ENCODE results near the gene TENT4B. TPM values are rescaled to one million over a fixed set of nuclear protein-coding genes. Genes with fewer than 3 reads are reported as not detected.

The TENT4B gene
- total RNA-seq, 1 donor from 2014 or later = 9.6 TPM

DNA sequence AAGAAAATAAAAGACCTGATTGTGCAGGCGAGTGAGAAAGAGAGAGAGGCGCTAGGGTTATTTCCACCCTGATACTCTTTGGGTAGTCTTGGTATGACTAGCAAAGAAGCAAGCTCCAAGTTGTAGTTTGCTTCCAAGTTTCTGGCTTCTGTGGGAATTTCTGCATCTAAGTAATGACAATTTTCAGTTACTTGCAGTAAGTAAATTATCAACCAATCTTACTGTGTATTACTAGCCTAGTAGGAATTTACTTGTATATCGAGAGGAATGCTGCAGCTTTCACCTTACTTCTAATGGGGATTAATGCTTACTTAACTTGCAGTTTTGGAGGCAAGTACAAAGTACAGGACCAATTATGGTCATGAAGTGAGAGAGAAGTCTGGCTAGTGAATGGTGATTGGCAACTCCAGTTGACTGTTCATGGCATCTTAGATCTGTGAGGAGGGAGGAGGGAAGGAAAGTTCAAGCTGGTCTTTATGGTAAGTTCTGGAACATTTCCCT is 31.9 kb downstream of the TENT4B start:
- DNase-seq (ENCODE audit: extremely low spot score, unreplicated experiment) = no peak
- peak overlapping the region; percentile 42 for H3K27ac Mint-ChIP-seq (ENCODE audit: unreplicated experiment)
- TF ChIP-seq, protein P1, sequence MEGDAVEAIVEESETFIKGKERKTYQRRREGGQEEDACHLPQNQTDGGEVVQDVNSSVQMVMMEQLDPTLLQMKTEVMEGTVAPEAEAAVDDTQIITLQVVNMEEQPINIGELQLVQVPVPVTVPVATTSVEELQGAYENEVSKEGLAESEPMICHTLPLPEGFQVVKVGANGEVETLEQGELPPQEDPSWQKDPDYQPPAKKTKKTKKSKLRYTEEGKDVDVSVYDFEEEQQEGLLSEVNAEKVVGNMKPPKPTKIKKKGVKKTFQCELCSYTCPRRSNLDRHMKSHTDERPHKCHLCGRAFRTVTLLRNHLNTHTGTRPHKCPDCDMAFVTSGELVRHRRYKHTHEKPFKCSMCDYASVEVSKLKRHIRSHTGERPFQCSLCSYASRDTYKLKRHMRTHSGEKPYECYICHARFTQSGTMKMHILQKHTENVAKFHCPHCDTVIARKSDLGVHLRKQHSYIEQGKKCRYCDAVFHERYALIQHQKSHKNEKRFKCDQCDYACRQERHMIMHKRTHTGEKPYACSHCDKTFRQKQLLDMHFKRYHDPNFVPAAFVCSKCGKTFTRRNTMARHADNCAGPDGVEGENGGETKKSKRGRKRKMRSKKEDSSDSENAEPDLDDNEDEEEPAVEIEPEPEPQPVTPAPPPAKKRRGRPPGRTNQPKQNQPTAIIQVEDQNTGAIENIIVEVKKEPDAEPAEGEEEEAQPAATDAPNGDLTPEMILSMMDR (IDR thresholded peaks at IDR 0.05) = no peak
- H3K4me3 Mint-ChIP-seq (ENCODE audit: unreplicated experiment) = no peak overlapping the region
- no peaks in the 10 kb centered on the region for H3K27me3 Mint-ChIP-seq (ENCODE audit: unreplicated experiment)
- H3K4me1 Mint-ChIP-seq (ENCODE audit: unreplicated experiment) = peaks cover 33% of the 10 kb centered on the region
- H3K9me3 Mint-ChIP-seq (ENCODE audit: unreplicated experiment) = no peaks in the 10 kb centered on the region
- H3K36me3 Mint-ChIP-seq (ENCODE audit: unreplicated experiment) = no peaks in the 10 kb centered on the region

DNA sequence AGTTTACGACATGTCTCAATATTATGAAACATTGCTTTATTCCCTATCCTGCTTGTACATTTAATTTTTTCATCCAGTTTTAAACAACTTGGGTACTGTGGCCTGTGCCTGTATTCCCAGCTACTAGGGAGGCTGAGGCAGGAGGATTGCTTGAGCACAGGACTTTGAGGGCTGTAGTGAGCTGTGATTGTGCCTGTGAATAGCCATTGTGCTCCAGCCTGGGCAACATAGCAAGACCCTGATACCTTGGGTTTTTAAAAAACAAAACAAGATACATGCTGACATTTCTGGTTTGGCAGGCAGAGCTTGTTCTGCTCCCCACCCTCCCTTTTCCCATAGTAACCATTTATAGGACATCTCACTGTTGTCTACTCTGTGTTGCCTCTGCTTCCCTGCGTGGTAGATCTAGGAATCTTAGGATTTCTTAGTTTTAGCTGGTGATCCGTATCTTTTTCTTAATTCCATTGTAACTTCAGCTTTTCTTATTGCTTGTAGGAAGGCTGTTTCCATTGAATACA is 35.6 kb downstream of the TENT4B start:
- H3K27ac Mint-ChIP-seq (ENCODE audit: unreplicated experiment) = no peak overlapping the region
- no peaks in the 10 kb centered on the region for H3K9me3 Mint-ChIP-seq (ENCODE audit: unreplicated experiment)
- no peak for DNase-seq (ENCODE audit: extremely low spot score, unreplicated experiment)
- H3K27me3 Mint-ChIP-seq (ENCODE audit: unreplicated experiment) = no peaks in the 10 kb centered on the region
- peaks cover 2% of the 10 kb centered on the region for H3K36me3 Mint-ChIP-seq (ENCODE audit: unreplicated experiment)
- no peak overlapping the region for H3K4me3 Mint-ChIP-seq (ENCODE audit: unreplicated experiment)
- H3K4me1 Mint-ChIP-seq (ENCODE audit: unreplicated experiment) = peaks cover 30% of the 10 kb centered on the region
- TF ChIP-seq, protein P1 (IDR thresholded peaks at IDR 0.05) = no peak

- no peaks in the 10 kb centered on the region for H3K9me3 Mint-ChIP-seq (ENCODE audit: unreplicated experiment)
- TF ChIP-seq, protein P1 (IDR thresholded peaks at IDR 0.05) = no peak
- no peak for DNase-seq (ENCODE audit: extremely low spot score, unreplicated experiment)
- no peaks in the 10 kb centered on the region for H3K27me3 Mint-ChIP-seq (ENCODE audit: unreplicated experiment)
- H3K4me1 Mint-ChIP-seq (ENCODE audit: unreplicated experiment) = peaks cover 27% of the 10 kb centered on the region
- no peak overlapping the region for H3K27ac Mint-ChIP-seq (ENCODE audit: unreplicated experiment)
- H3K4me3 Mint-ChIP-seq (ENCODE audit: unreplicated experiment) = no peak overlapping the region
- peaks cover 2% of the 10 kb centered on the region for H3K36me3 Mint-ChIP-seq (ENCODE audit: unreplicated experiment)
These were observed 37.2 kb downstream of the TENT4B start for GRCh38 chr16:50190292-50190691.

DNA sequence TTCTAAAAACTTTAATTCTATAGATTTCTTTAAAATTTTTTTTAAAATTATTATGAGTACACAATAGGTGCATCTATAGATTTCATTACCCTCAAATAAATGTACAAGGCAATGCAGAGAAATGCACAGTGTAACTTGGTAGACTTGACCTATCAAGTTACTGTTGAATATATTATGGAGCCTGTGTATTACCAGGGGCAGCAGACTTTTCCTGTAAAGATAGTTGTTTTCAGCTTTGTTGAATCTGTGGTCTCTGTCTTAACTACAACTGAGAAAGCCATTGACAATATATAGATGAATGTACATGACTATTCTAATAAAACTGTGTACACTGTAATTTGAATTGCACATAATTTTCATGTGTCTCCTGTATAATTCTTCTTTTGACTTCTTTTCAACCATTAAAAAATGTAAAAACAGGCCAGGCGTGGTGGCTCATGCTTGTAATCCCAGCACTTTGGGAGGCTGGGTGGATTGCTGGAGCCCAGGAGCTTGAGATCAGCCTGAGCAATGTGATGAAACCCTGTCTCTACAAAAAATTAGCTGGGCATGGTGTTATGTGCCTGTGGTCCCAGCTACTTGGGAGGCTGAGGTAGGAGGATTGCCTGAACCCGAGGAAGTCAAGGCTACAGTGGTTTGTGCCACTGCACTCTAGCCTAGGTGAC is 39.4 kb downstream of the TENT4B start:
- TF ChIP-seq, protein P1 (IDR thresholded peaks at IDR 0.05) = no peak
- Mint-ChIP-seq H3K9me3 (ENCODE audit: unreplicated experiment) (no peaks in the 10 kb centered on the region), H3K36me3 (ENCODE audit: unreplicated experiment) (peaks cover 2% of the 10 kb centered on the region), H3K27ac (ENCODE audit: unreplicated experiment) (no peak overlapping the region), H3K27me3 (ENCODE audit: unreplicated experiment) (no peaks in the 10 kb centered on the region), H3K4me1 (ENCODE audit: unreplicated experiment) (peaks cover 43% of the 10 kb centered on the region), H3K4me3 (ENCODE audit: unreplicated experiment) (no peak overlapping the region)
- DNase-seq (ENCODE audit: extremely low spot score, unreplicated experiment) = no peak

GRCh38 chr16:50193594-50193993 is 40.5 kb downstream of the TENT4B start:
- peak overlapping the region; percentile 5 for H3K27ac Mint-ChIP-seq (ENCODE audit: unreplicated experiment)
- H3K27me3 Mint-ChIP-seq (ENCODE audit: unreplicated experiment) = no peaks in the 10 kb centered on the region
- no peak overlapping the region for H3K4me3 Mint-ChIP-seq (ENCODE audit: unreplicated experiment)
- H3K36me3 Mint-ChIP-seq (ENCODE audit: unreplicated experiment) = peaks cover 2% of the 10 kb centered on the region
- DNase-seq (ENCODE audit: extremely low spot score, unreplicated experiment) = no peak
- H3K9me3 Mint-ChIP-seq (ENCODE audit: unreplicated experiment) = no peaks in the 10 kb centered on the region
- TF ChIP-seq, protein P1 (IDR thresholded peaks at IDR 0.05) = no peak
- peaks cover 43% of the 10 kb centered on the region for H3K4me1 Mint-ChIP-seq (ENCODE audit: unreplicated experiment)
